GM12878 (cell line): ENCODE measurements around the gene PPWD1. TPM values are rescaled to one million over a fixed set of nuclear protein-coding genes. Genes with fewer than 3 reads are reported as not detected.

Experiments
- ATAC-seq: fragments of 200-7000 bp; cut with Tn5 transposase; 3 replicates; pipeline ENCODE4 v1.9.1; 2020; ENCODE audit warnings: mild to moderate bottlenecking, moderate library complexity
- BruUV-seq: library from RNA; stranded (reverse); fragments of 400-500 nt; replicated peaks from 2 replicates; lab custom pipeline; 2021; lab: Mats Ljungman, UMichigan
- CTCF ChIA-PET: fragments of 300-600 bp; sonication (Branson Sonifier 250); formaldehyde crosslinking; extraction: SDS; loops from one replicate; lab custom pipeline; 2021; ENCODE audit warnings: inconsistent platforms; lab: Yijun Ruan, JAX
- POLR2A ChIA-PET: fragments of 350-600 bp; formaldehyde crosslinking; extraction: SDS; loops from one replicate; lab custom pipeline; 2021; ENCODE audit warnings: inconsistent platforms; lab: Charles Lee
- RAD21 ChIA-PET: fragments of 300-600 bp; sonication (Branson Sonifier 250); formaldehyde crosslinking; loops from one replicate; lab custom pipeline; 2023; ENCODE audit warnings: antibody characterized with exemption; ENCODE audit not compliant: unreplicated experiment; lab: Charles Lee
- SMC1A ChIA-PET: fragments of 300-600 bp; sonication (Branson Sonifier 250); formaldehyde crosslinking; loops from one replicate; lab custom pipeline; 2023; ENCODE audit not compliant: unreplicated experiment, uncharacterized antibody; lab: Charles Lee
- DNase-seq: peaks from one replicate; pipeline ENCODE4 v3.0.0-alpha.2; 2011; ENCODE audit warnings: low read depth, low spot score
- FAIRE-seq: peaks from 3 replicates; lab custom pipeline; 2011; peaks lifted over from hg19 to GRCh38; lab: Jason Lieb, UNC
- H2AFZ ChIP-seq: 2 replicates; pipeline ENCODE4 v1.6.0; 2011; ENCODE audit warnings: low read depth, low read length, control low read depth; ENCODE audit not compliant: control insufficient read depth
- H3K27ac ChIP-seq: 2 replicates; pipeline ENCODE4 v1.5.1; 2011; ENCODE audit warnings: control low read depth; ENCODE audit not compliant: control insufficient read depth, insufficient read depth
- H3K27me3 ChIP-seq, 2 experiments: replicated peaks in 1 of 2; 2 replicates each; pipeline versions ENCODE4 v1.6.0 to v1.6.1; 2011; ENCODE audit warnings: low read length in 1 of 2; ENCODE audit not compliant: control insufficient read depth in 2 of 2, insufficient read depth in 2 of 2
- H3K36me3 ChIP-seq, 2 experiments: 2 replicates each; pipeline ENCODE4 v1.5.1; 2011; ENCODE audit warnings: low read length in 1 of 2; ENCODE audit not compliant: control insufficient read depth in 2 of 2, insufficient read depth in 2 of 2
- H3K4me1 ChIP-seq: 2 replicates; pipeline ENCODE4 v1.6.1; 2011; ENCODE audit warnings: mild to moderate bottlenecking, low read length, moderate library complexity, mixed read lengths; ENCODE audit not compliant: control insufficient read depth, insufficient read depth
- H3K4me2 ChIP-seq: 2 replicates; pipeline ENCODE4 v1.6.0; 2011; ENCODE audit warnings: control low read depth; ENCODE audit not compliant: control insufficient read depth, insufficient read depth
- H3K4me3 ChIP-seq: fragments of 200-600 bp; sonication (generic); 2 replicates; pipeline ENCODE4 v1.5.1; 2016
- H3K79me2 ChIP-seq: 2 replicates; pipeline ENCODE4 v1.6.0; 2011; ENCODE audit warnings: low read length; ENCODE audit not compliant: control insufficient read depth, insufficient read depth
- H3K9ac ChIP-seq: 2 replicates; pipeline ENCODE4 v1.8.0; 2011; ENCODE audit warnings: low read length, control low read depth, mixed read lengths; ENCODE audit not compliant: control insufficient read depth, insufficient read depth
- H3K9me3 ChIP-seq: replicated peaks from 3 replicates; pipeline ENCODE4 v1.5.1; 2011; ENCODE audit warnings: mild to moderate bottlenecking, low read length; ENCODE audit not compliant: control insufficient read depth, insufficient read depth
- H4K20me1 ChIP-seq: 2 replicates; pipeline ENCODE4 v1.6.0; 2011; ENCODE audit not compliant: control insufficient read depth, insufficient read depth
- CBFB ChIP-seq: IDR thresholded peaks from 2 replicates; pipeline ENCODE4 v1.6.1; 2016; ENCODE audit warnings: antibody characterized with exemption, low read depth
- HDAC6 ChIP-seq: fragments of 200-600 bp; sonication (generic); IDR thresholded peaks from one replicate; pipeline ENCODE4 v1.8.0; 2017; ENCODE audit warnings: antibody characterized with exemption; ENCODE audit not compliant: unreplicated experiment
- HDGF ChIP-seq: fragments of 450-650 bp; IDR thresholded peaks from 2 replicates; pipeline ENCODE4 v1.6.1; 2016; ENCODE audit warnings: antibody characterized with exemption
- IKZF2 ChIP-seq, 2 experiments: fragments of 450-650 bp; IDR thresholded peaks; 2 replicates each; pipeline ENCODE4 v1.6.1; 2017; ENCODE audit warnings: mild to moderate bottlenecking in 2 of 2, moderate library complexity in 2 of 2
- IRF4 ChIP-seq: IDR thresholded peaks from 2 replicates; pipeline ENCODE4 v1.6.1; 2011; ENCODE audit warnings: low read depth, low read length
- KAT2A ChIP-seq: conservative IDR thresholded peaks from 2 replicates; pipeline ENCODE4 v1.6.1; 2011; ENCODE audit warnings: low read depth, low read length; ENCODE audit not compliant: control insufficient read depth
- KDM1A ChIP-seq: fragments of 200-600 bp; sonication (generic); IDR thresholded peaks from 2 replicates; pipeline ENCODE4 v1.6.1; 2016; ENCODE audit warnings: borderline replicate concordance
- MLLT1 ChIP-seq: fragments of 450-650 bp; IDR thresholded peaks from 2 replicates; pipeline ENCODE4 v1.6.1; 2016; ENCODE audit warnings: mild to moderate bottlenecking
- POLR2AphosphoS2 ChIP-seq: IDR thresholded peaks from 2 replicates; pipeline ENCODE4 v1.6.1; 2011; ENCODE audit warnings: low read depth, mild to moderate bottlenecking, low read length, improper control_type of control experiment, moderate library complexity
- STAT1 ChIP-seq: fragments of 450-650 bp; conservative IDR thresholded peaks from 2 replicates; pipeline ENCODE4 v1.6.1; 2014; ENCODE audit warnings: antibody characterized with exemption, mild to moderate bottlenecking
- USF1 ChIP-seq: IDR thresholded peaks from 2 replicates; pipeline ENCODE4 v1.6.1; 2011; ENCODE audit warnings: borderline replicate concordance, low read depth, mild to moderate bottlenecking, moderate library complexity, mixed read lengths, low read length; ENCODE audit not compliant: insufficient read depth; ENCODE audit errors: extremely low read length
- WGBS: methylation state at CpG from one replicate; pipeline ENCODE4 v1.1.6; 2016; ENCODE audit warnings: low lambda C conversion rate; ENCODE audit not compliant: insufficient replicate concordance, insufficient coverage; ENCODE audit errors: missing lambda C conversion rate; 5-methylcytosine and 5-hydroxymethylcytosine counted together
- in situ Hi-C: fragments of 300-500 bp; cut with MboI; formaldehyde crosslinking; loops from 9 replicates; pipeline ENCODE4 v1.14.3; 2018; ENCODE audit warnings: mixed read lengths
- intact Hi-C: fragments of 100-400 bp; cut with micrococcal nuclease; formaldehyde crosslinking; loops from one replicate; pipeline ENCODE4 v1.14.2; 2022; ENCODE audit not compliant: unreplicated experiment
- polyA plus RNA-seq, 11 experiments: library from polyadenylated mRNA; depleted of rRNA in 4 of 11; unstranded in 6 of 11; stranded (reverse) in 5 of 11; fragments of >200 nt; fragmentation: Nextera tagmentation in 4 of 11; fragmentation: Illumina TruSeq in 1 of 11; extraction: Ambion mirVana in 4 of 11; extraction: Trizol in 1 of 11; gene quantifications; 1 replicate in 1 of 11; 2 replicates in 10 of 11; pipeline versions ENCODE4 v1.2.1 to v1.2.3, GENCODE V29; 2011 to 2016; ENCODE audit warnings: inconsistent platforms in 2 of 11, missing spikeins in 2 of 11, low read depth in 1 of 11
- total RNA-seq, 4 experiments: library from RNA; depleted of rRNA in 3 of 4; stranded (reverse); fragments of >200 nt in 3 of 4; fragmentation: Illumina TruSeq in 1 of 4; extraction: Trizol in 1 of 4; gene quantifications; 2 replicates each; pipeline versions ENCODE4 v1.2.1 to v1.2.3, GENCODE V29; 2013 to 2021
- TF ChIP-seq, protein P1 (sequence below): fragments of 450-650 bp; IDR thresholded peaks from 2 replicates; pipeline ENCODE4 v1.6.1; 2016; ENCODE audit warnings: mild to moderate bottlenecking, moderate library complexity, borderline replicate concordance

The PPWD1 gene
- total and polyA plus RNA-seq, 10 of the 15 experiments (the other 5 are each of a cell fraction or from before 2014, with no cell fraction given), result 18.0 to 53.9 (median 43.2) TPM

DNA sequence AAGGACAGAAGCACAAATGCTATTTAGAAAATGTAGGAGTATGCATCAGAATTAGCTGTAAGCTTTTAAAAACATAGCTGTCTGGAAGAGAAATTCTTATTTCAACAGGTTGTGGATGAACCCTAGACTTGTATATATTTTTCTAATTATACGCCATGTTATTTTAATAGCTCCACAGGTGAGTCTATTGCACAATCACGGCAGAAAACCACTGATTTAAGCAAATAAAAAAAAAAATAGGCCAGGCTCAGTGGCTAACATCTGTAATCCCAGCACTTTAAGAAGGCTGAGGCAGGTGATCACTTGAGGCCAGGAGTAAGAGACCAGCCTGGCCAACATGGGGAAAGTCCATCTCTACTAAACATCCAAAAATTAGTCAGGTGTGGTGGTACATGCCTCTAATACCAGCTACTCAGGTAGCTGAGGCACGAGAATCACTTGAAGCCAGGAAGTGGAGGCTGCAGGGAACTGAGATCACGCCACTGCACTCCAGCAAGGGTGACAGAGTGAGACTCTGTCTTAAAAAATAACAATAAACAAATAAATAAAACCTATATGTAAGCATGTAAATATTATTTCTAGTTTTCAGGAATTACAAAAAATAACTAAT lies 49.3 kb downstream of the PPWD1 start (continued):
- TF ChIP-seq, protein P1, sequence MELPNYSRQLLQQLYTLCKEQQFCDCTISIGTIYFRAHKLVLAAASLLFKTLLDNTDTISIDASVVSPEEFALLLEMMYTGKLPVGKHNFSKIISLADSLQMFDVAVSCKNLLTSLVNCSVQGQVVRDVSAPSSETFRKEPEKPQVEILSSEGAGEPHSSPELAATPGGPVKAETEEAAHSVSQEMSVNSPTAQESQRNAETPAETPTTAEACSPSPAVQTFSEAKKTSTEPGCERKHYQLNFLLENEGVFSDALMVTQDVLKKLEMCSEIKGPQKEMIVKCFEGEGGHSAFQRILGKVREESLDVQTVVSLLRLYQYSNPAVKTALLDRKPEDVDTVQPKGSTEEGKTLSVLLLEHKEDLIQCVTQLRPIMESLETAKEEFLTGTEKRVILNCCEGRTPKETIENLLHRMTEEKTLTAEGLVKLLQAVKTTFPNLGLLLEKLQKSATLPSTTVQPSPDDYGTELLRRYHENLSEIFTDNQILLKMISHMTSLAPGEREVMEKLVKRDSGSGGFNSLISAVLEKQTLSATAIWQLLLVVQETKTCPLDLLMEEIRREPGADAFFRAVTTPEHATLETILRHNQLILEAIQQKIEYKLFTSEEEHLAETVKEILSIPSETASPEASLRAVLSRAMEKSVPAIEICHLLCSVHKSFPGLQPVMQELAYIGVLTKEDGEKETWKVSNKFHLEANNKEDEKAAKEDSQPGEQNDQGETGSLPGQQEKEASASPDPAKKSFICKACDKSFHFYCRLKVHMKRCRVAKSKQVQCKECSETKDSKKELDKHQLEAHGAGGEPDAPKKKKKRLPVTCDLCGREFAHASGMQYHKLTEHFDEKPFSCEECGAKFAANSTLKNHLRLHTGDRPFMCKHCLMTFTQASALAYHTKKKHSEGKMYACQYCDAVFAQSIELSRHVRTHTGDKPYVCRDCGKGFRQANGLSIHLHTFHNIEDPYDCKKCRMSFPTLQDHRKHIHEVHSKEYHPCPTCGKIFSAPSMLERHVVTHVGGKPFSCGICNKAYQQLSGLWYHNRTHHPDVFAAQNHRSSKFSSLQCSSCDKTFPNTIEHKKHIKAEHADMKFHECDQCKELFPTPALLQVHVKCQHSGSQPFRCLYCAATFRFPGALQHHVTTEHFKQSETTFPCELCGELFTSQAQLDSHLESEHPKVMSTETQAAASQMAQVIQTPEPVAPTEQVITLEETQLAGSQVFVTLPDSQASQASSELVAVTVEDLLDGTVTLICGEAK, result no peak
- TF ChIP-seq HDGF (no peak), STAT1 (no peak), MLLT1 (no peak), CBFB (no peak)

GRCh38 chr5:65620021-65620420 lies 56.9 kb downstream of the PPWD1 start:
- POLR2A ChIA-PET, result no interaction called here
- CTCF ChIA-PET, result no interaction called here
- FAIRE-seq (no peak), DNase-seq (no peak), ATAC-seq (no peak)
- no peaks in the 10 kb centered on the region for H3K27me3 ChIP-seq
- H3K27ac ChIP-seq, result no peak overlapping the region
- H3K36me3 ChIP-seq, result no peaks in the 10 kb centered on the region; a peak in 1 of 4 replicates
- intact Hi-C loops (no loop called here), in situ Hi-C loops (no loop called here)
- 88% methylated on average over 4 of the region's 4 CpGs for WGBS
- H3K4me2 ChIP-seq, result no peak overlapping the region
- no peaks in the 10 kb centered on the region for H3K4me1 ChIP-seq
- H3K9me3 ChIP-seq, result no peaks in the 10 kb centered on the region
- H3K4me3 ChIP-seq, result no peak overlapping the region
- RAD21 ChIA-PET, result no interaction called here
- H4K20me1 ChIP-seq, result no peaks in the 10 kb centered on the region
- no TSS peak for BruUV-seq
- H2AFZ ChIP-seq, result no peak overlapping the region
- peaks cover 26% of the 10 kb centered on the region for H3K79me2 ChIP-seq
- H3K9ac ChIP-seq, result no peak overlapping the region
- SMC1A ChIA-PET, result interaction anchor here (0.6 to 0.9 kb wide), 3 partner anchors 8 to 16 kb away, joined by 3 read pairs; no protein-coding TSS in a partner anchor
- no peak for TF ChIP-seq POLR2AphosphoS2
- TF ChIP-seq KAT2A, result no peak
- TF ChIP-seq, protein P1, result no peak
- no peak for TF ChIP-seq IKZF2 (IDR thresholded peaks at IDR 0.05)
- no peak for TF ChIP-seq KDM1A
- TF ChIP-seq HDAC6, result no peak
- TF ChIP-seq USF1, result no peak
- no peak for TF ChIP-seq IRF4
